Muscle of back (tissue), 11 donors: ENCODE data around the gene EPB41L4A. TPM values are rescaled to one million over a fixed set of nuclear protein-coding genes. Genes with fewer than 3 reads are reported as not detected.

Source experiments
- DNase-seq, 3 donors: peaks; one replicate each; pipeline versions ENCODE4 v3.0.0 to v3.0.0-alpha.2; 2013
- polyA plus RNA-seq, 10 donors: library from polyadenylated mRNA; unstranded; fragments of 120-200 nt; gene quantifications; one replicate each; pipeline ENCODE4 v1.2.1, GENCODE V29; 2013; ENCODE audit not compliant: insufficient read length in 10 of 10

EPB41L4A gene
- polyA plus RNA-seq, 10 donors = 4.6 to 10.5 (median 7.2) TPM

DNA sequence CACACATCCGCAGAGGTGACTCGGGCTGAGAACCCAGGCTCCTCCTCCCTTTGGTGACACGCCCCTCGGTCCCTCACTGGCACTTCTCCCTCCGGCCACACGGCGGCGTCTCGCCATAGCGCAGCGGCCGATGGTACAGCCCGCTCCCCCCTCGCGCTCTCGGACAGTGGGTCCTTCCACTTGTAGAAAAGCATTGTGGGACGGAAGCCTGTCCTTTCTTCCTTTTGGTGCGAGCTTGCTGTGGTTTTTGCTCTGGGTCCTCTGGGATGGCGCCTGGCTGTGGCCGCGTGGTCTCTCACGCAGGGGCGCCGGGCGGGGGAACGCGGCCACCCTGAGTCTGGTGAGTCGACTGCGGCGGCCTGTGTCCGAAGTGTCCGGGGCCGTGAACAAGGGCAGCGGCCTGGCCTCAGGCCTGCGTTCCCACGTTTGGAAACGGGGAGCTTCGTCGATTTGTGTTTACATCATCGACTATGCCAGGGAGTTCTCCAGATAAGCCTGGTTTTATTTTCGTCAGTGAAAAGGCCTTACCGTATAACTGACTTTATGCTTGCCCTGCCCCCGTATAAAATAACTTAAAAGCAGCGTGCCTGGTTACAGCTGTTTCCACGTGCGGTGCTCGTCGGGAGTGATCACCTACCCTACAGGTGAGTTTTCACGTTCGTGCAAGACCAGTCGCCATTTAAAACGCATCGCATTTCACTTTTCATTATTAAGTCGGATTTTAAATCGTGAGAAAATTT, 258.3 kb downstream of the EPB41L4A start:
- peak; percentile 90 to 97 (median 94) for DNase-seq

DNA sequence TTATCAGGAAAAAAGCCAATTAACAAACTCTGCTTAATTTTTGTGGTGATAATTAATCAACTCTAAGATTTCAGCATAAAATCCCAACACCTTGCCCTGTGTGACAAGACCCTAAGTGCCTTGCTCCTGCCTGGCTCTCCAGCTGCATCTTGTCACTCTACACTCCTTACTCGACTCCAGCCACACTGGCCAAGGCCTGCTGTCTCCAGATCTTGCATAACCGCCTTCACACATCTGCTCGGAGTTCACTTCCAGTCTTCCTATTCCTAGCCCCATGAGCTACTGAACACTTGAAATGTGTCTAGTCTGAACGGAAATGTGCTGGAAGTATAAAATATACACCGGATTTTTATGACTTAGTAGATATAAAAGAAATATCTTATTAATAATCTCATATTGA, 259.6 kb downstream of the EPB41L4A start:
- peak in 1 of 3 donors; percentile 36 for DNase-seq

GRCh38 chr5:112156211-112156610, 262.9 kb downstream of the EPB41L4A start:
- no peak for DNase-seq

DNA sequence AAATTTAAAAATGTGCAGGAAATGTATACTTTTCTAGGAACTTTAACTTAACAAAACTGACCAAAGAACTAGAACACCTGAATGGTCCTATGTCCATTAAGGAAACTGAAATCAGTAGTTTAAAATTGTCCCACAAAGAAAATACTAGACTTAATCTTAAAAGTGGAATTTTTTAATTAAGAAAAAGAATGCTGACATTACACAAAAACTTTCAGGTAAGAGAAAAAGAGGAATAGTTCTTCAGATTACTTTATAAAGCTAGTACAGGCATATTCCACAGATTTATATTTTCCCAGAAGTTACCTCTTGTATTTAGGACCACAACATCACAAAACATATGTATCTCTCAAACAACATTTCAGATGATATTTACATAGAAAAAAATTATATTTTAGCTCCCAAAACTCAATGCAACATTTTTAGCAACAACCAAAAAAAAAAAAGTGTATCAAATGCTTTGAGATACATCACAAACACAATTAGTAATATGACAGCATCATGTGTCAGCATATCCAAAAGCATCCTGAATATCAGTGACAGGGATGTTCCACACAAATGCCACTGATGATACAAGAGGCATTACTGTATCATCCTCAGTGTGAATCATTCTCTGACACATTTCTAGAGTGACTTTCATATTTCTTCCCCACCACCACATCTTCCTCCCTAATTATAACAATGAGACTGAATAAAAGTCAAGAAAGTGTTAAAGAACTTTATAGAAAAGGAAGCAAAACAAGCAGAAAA, 264.0 kb downstream of the EPB41L4A start:
- peak in 1 of 3 donors; percentile 36 for DNase-seq

- no peak for DNase-seq
Observed at GRCh38 chr5:112149727-112150126, 269.4 kb downstream of the EPB41L4A start.

GRCh38 chr5:112146323-112147226, 272.5 kb downstream of the EPB41L4A start:
- DNase-seq = peak; percentile 81 to 88 (median 85)

DNA sequence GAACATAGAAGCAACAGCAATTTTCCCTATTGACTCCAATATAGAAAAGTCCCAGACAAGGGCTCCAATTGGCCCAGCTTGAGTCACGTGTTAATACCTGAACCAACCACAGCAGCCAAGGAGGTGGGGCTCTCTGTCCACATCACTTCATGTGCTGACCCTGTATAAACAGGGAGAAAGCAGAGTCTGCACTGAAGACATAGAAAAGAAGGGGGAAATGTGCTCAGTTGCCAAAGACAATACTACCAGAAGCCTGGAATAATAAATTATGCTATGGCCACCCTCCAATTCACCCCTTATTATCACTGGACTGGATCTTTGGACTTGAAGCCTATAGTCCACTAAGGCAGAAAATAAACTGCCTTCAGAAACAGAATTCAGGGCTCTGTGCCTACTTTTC, 275.4 kb downstream of the EPB41L4A start:
- peak in 1 of 3 donors; percentile 44 for DNase-seq

DNA sequence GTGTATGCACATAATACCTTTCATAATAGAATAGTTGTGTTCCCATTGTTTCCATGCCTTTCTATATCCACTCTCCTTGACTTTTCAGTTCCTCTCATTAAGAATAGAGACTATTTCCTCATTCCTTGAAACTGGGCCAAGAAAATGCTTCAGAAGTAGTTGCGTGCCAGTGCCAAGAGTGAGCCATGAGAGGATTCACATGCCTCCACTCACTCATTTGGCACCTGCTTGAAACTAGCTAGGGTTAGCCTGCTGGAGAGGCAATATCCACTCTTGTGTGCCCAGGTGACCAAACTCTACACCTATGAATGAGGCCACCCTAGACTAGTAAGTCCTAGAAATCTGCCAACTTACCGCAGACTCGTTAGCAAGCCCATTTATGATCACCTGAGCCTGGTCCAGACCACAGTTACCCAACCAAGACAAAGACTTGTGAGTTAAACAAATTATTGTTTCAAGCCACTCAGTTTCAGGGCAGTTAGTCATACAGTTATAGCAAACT, 276.3 kb downstream of the EPB41L4A start:
- no peak for DNase-seq

DNA sequence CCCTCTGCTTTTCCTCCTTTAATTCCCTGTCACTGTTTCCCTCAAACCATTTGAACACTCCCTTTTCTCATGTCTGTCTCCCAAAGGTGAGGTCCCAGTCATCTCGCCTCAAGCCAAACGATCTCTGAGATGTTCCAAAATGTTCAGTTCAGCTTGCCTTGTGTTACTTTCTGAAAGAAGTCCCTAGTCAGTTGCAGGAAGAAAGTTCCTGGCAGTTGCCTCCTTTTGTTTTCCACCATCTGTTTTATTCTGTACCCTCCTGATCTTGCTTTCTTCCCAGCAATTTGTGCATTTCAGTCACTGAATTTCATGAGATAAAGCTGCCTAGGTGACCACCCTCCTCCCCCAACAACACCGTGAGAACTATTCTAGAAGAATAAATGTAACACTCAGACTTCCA, 277.5 kb downstream of the EPB41L4A start:
- no peak for DNase-seq

DNA sequence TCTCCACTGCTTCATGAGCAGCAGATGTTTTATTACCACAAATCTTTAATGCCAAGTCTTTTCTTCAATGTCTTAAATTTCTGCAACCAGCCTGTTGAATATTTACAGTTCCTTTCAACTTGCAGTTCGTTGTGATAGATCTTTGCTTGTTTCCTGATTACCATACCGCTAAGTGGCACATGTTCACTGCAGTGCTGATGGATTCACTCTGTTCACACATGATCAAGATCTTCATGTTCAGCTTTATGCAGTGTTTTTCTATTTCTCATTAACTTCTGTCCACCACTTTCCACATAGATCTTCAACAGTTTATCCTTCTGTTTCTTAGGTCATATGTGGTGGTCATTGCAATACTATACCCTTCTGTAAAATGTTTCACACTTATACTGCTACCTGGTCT, 280.6 kb downstream of the EPB41L4A start:
- no peak for DNase-seq

DNA sequence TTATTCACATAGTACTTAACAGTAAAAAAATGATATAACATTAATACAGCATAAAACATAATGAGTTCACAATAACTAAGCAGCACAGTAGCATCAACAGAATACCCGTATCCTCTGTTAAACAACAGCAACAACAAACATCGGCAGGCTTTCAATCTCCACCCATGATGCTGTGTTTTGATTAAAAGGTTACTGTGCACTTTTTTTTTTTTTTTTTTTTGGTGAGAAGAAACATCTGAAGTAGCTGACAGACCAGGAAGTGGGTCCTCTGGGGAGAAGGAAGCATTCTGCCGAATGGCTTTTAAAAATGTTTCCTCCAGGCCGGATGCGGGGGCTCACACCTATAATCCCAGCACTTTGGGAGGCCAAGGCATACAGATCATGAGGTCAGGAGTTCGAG, 282.3 kb downstream of the EPB41L4A start:
- no peak for DNase-seq

- no peak for DNase-seq
Observed at GRCh38 chr5:112127861-112128260, 291.2 kb downstream of the EPB41L4A start.

DNA sequence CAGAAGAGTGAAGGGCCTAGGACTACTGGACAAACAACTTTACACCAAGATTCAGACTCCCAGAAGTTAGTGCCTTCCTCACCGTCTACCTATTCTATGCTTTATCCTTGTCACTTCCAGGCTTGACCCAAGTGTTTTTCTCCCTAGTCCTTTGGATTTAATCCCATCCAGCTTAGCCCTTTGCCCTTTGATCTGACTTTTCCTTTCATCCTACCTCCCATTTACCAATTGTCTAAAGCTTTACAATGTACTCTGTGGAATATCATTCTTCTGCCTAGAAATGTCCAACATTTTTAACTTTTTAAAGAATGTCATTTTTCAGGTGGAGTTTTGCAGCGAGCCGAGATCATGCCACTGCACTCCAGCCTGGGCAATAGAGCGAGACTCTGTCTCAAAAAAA, 292.1 kb downstream of the EPB41L4A start:
- no peak for DNase-seq

- peak; percentile 53 to 85 (median 74) for DNase-seq
Observed at GRCh38 chr5:112125903-112126302, 293.2 kb downstream of the EPB41L4A start.

DNA sequence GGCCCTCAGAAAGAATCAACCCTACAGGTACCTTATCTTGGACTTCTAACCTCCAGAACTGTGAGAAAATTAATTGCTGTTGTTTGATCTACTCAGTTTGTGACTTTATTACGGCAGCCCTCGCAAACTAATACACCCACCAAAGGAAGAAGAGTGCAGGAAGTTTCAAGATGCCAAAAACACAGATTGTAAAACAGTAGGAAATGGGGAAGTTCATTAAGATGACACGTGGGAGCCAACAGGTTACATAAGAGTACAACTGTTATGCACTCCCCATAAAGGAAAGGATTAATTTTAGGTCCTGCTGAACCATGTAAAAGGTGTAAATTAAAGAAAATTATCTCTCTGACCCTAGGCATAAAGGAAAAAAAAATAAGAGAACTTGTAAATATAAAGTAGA, 294.3 kb downstream of the EPB41L4A start:
- DNase-seq = no peak

DNA sequence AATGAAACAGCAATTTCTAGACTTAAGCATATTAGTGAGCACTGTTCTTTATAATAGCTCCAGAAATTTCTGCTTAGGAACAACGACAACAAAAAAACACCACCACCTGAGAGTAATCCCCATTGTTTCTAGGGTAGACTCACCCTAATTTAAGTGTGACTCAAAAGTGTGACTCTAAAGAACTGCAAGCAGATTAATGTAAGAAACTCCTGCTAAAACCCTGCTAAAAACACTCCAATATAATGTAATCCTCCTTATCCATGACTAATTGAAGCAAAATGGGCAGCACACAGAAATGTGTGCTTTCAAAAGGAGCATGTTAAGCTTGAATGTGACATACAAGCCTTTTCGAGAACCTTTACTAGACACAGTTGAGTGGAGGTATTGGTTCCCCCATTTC, 296.0 kb downstream of the EPB41L4A start:
- DNase-seq = no peak

DNA sequence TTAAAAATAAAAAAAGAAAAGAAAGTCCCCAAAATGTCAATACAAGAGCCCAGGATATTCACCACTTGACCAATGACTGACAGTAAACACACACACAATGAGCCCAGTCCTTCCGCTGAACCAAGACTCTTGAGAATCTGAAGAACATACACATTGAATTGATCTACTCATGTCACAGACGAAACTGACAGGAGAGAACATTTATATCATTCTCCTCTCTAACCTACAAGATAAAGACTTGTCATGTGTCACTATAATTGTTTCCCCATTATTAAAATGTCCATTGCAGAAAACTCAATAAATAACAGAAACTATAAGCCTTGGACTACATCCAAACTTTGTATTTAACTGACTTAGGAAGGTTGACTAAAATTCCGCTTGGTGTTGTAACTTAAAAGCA, 296.7 kb downstream of the EPB41L4A start:
- no peak for DNase-seq

DNA sequence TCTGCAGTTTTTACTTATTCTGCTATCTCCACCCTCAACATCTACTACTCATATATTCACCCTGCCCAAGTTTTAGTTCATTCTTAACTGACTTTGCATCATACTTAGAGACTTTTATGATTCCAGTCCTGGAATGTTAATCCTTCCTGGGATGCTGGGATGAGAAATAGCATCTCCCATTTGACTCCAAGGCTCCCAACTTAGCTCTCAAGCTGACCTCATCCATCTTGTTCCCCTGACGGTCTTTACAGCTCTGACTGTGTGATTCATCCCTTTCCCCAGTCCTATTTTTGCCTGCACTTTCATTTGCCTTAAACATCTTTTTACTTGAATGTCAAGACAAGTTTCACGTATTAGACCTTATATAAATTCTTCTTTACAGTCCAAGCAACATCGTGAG, 297.8 kb downstream of the EPB41L4A start:
- DNase-seq = peak in 1 of 3 donors; percentile 56

- no peak for DNase-seq
Observed at GRCh38 chr5:112119969-112120368, 299.1 kb downstream of the EPB41L4A start.

GRCh38 chr5:112119508-112119907, 299.6 kb downstream of the EPB41L4A start:
- no peak for DNase-seq

DNA sequence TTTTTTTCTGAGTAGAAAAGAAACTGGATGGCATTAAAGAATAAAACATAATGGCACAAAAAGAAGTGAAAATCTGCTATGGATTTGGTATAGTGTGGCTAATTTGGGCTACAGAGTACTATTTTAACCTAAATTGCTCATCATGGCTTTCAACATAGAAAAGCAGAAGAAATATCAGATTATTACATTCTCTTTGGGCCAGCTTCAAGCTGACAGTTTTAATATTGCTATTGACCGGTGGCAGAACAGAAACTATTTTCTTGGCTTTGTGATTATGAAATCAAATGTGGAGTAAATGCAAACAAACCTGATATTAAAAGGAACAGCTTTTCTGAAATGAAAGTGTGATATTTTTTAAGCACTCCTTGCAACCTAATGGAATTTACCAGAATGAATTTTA, 301.5 kb downstream of the EPB41L4A start:
- no peak for DNase-seq

DNA sequence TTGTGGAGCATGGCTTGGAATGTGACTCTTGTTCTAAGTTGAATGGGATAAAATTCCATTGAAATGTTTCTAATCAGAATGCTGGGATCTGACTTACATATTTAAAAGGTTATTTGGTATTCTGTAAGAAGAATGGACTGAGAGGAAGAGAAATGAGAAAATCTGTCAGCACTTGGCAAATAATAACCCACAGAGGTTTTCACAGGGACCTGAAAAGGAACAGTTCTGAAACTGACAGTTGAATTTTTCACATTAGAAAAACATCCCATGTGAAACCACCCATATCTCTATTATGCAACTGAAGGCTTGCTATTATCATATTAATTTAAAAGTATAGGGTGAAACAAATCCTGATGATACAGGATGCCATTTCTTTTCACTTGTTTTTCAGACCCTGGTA, 302.7 kb downstream of the EPB41L4A start:
- DNase-seq = peak in 1 of 3 donors; percentile 29
